ENCODE results near the gene ASPG.

ASPG gene

DNA sequence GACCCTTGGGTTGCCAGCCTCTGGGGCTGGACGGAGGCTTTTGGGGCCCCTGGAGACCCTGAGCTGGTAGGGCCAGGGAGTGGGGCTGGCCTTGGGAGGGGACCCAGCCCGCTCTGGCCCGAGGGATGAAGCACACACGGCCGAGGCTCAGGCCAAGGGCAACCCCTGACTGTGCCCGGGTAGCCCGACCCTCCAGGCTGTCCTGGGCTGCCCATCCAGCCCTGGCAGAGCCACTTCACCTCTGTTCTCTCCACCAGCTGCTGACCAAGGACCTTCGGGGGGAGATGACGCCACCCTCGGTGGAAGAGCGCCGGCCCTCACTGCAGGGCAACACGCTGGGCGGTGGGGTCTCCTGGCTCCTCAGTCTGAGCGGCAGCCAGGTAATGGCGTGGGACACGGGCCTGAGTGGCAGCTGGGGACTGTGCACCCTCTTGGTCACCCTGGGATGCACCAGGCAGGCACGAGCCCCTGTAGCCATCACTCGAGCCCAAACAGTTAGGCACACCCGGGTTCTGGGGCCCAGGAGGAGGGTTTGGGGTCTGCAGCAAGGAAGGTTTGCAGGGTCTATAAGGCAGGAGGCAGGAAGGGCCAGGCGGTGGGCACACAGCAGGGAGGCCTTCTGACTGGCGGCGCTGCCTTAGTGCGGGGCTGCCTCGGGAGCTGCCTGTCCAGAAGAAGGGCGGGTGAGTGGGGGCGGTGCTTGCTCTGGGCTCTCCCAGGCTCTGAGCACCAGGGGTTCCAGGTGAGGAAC is 19.7 kb downstream of the ASPG start:
- DNase-seq (ENCODE audit: low read depth in 2 of 2), result no peak

GRCh38 chr14:104105822-104106470 is 20.4 kb downstream of the ASPG start:
- DNase-seq (ENCODE audit: low read depth in 2 of 2), result no peak

DNA sequence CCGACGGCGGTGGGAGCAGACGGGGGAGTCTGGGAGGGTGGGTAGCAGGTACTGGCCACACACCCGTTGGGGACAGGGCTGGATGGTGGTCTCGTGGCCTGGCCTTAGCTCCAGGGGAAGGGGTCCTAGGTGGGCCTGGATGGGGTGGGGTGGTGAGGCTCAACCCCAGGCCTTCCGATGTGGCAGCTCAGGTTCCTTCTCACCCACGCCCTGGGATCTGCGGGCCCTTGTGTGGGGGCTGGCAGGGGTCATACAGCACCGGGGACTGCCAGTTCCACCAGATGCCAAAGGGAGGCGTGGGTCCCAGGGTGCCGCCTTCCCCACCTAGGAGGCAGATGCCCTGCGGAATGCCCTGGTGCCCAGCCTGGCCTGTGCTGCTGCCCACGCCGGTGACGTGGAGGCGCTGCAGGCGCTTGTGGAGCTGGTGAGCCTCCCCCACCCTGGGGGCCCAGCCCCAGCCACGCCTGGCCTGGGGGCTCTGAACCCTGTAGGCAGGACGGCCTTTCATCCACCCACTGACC is 21.0 kb downstream of the ASPG start:
- no peak for DNase-seq (ENCODE audit: low read depth in 2 of 2)

- no peak for DNase-seq (ENCODE audit: low read depth in 2 of 2)
These were observed 21.6 kb downstream of the ASPG start for GRCh38 chr14:104107101-104107581.

DNA sequence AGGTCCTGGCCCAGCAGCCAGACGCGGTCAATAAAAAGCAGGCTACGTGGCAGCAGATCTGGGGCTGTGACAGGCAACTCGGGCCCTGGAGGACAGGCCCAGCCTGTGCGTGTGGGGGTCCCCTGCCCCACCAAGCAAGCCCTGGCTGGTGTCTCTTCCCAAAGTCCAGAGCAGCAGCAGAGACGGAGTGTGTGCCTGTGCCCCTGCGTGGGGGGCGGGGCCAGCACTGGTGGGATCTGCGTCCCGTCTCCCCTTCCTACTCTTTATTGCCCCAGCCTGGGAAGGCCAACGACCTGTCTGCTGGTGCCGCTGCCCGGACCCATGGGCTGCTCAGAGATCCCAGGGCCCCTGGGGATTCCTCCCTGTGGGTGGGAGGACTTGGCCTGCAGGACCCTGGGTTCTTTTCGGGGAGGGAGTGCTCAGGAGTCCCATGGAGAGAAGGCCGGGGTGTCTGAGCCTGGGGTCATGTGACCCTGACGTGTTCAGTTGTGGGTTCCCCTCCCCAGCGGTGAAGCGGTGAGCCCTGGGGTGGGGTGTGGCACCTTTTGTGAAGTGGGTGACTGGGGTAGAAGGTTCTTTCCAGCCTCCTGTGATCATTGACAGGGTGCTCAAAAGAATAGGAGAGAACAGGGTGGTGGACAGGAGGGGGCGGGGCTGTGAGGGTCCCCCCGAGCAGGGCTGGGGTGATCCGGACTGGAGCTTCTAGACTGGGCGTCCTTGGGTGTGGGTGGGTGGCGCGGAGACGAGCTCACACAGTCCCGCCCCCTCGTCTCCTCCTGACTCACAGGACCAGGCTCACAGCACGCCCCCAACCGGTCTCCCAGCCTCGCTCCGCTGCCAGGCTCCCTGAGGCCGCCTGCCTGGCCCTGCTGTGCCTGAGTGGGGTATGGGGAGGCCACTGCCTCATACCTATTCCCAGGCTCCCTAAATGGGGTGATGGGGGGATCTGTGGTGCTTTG is 22.4 kb downstream of the ASPG start:
- no peak for DNase-seq (ENCODE audit: low read depth in 2 of 2)

GRCh38 chr14:104108570-104109541 is 23.4 kb downstream of the ASPG start:
- DNase-seq (ENCODE audit: low read depth in 2 of 2), result no peak

- no peak for DNase-seq (ENCODE audit: low read depth in 2 of 2)
These were observed 24.3 kb downstream of the ASPG start for GRCh38 chr14:104109731-104110361.

DNA sequence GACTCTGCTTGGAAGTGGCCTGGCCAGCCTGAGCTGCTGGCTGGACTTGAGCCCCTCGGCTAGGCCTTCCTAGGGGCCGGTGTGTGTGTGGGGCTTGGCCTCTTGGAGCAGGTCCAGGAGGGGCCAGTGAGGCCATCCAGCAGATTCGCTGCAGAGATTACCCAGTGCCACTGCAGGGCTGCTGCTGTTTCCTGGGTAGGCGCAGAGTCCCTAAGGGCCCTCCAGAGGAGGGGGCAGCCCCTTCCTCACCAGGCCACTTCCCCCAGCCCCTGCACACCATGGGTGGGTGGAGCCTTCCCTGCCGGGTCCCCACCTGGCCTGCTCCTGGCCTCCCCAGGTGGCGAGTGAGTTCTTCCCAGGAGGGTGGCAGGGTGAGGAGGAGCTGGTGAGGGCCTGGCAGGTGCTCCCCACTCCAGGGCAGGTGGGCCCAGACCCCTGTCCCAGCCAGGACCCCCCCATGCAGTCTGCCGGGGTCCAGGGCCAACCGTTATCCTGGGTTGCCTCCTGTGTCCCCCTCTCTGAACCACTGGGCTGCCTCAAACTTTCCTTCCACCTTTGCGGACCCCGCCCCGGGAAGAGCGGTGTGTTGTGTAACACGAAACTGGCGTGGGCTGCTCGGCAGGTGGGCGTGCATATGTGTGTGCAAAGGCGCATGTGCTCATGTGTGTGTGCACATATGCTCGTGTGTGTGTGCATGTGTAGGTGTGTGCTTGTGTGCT is 25.1 kb downstream of the ASPG start:
- DNase-seq (ENCODE audit: low read depth in 2 of 2), result no peak

GRCh38 chr14:104111301-104112112 is 26.0 kb downstream of the ASPG start:
- no peak for DNase-seq (ENCODE audit: low read depth in 2 of 2)

- no peak for DNase-seq (ENCODE audit: low read depth in 2 of 2)
These were observed 26.6 kb downstream of the ASPG start for GRCh38 chr14:104112113-104112505.

DNA sequence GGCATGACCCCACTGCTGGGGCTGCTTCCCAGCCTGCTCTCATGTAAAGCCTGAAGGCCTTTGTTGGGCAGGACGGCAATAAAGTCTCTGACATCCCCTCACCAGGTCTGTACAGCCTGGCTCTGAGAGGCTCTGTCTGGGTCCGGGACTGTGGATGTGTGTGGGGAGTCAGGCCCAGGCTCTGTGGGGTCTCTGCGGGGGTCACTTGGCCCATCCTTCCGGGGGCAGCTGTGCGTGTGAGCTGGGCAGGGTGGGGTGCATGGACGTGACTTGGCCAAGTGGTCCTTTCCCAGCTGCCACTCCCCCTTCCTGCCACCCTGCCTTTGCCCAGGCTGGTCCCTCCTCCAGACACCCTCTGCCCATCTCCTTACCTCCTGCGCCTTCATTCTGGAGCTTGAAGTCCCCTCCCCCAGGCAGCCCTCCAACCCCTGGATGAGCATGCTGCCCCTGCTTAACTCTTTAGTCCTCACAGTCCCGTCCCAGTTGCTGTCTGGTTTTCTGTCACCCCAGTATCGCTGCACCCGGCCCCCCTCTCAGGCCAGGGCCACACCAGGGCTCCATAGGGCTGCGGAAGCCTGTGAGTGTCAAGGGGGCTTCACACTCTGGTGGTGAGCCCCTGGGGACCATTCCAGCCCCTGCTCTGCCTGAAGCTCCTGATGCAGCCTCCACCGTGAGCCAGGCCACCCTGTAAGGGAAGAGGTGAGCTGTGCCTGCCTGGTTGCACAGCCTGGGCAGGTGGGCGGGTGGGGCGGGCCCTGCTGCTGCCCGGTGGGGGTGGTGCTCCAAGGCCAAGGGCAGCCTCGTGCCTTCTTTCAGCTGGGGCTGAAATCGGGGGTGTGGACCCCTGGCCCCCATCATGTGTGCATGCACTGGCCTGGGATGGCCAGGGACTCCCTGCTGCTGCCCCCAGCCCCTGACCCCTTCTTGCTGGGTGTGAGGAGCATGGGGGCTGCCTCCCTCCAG is 27.4 kb downstream of the ASPG start:
- no peak for DNase-seq (ENCODE audit: low read depth in 2 of 2)

DNA sequence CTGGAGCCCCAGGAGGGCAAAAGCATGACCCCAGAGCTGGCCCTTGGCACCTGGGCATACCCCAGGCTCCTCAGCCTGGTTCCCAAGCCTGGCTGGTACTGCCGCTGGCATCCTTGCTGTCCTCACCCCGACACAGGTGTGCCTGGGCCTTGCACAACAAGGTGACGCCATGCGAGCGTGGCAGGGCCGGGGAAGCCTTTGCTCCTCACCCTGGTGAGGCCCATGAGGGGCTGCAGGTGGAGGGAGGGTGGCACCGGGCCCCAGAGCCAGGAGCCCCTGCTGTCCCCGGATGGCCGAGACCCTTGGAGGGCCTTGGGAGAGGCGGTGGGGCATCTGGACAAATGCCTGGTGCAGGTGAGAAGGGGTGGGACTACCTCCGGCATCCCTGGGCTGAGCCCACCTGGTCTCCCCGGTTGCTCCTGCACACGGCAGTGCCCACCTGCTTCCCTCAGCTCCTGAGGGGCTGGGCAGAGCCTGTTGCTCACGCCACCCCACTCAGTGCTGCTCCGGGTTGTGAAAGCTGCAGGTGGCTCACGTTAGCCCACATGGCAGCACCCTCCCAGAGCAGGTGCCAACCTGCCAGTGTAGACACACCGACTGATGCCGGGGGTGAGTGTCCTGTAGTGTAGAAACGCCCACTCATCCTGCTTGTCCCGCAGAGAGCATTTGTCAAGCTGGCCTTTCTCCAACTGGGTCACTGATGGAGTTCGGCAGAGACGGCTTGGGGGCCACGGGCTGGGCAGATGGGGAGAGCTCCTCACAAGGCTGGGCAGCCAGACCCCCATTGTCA is 28.3 kb downstream of the ASPG start:
- no peak for DNase-seq (ENCODE audit: low read depth in 2 of 2)

DNA sequence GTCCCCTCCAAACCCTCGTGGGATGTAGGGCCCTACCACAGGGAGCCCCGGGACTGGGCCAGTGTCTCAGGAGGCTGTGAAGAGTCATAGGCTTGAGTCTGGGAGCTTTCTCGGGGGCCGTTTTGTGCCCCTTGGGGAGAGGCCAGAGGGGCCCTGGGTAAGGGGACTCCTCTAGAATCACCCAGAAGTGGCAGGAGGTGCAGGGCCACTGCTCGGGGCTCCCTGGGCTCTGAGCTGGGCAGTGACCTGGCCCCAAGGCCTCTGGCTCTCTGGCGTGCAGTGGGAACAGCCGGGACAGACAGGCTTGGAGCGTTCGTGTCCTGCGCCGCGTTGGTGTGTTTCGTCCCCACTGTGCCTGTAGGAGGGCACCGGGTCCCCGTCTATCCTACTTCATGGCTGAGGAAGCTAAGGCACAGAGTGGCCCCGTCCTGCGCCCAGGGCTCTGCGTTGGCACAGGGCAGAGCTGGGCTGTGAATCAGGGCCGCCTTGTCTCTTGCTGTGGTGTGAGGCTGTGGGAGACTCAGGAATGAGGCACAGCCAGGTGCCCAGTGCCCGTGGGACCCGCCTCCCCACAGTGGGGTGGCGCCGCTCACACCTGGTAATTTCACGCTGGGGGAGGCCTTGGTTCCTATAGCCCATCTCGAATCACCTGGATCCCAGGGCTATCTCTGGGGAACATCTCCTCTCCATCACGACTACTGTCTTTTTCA is 29.1 kb downstream of the ASPG start:
- no peak for DNase-seq (ENCODE audit: low read depth in 2 of 2)

GRCh38 chr14:104115131-104115600 is 29.7 kb downstream of the ASPG start:
- DNase-seq (ENCODE audit: low read depth in 2 of 2), result no peak

DNA sequence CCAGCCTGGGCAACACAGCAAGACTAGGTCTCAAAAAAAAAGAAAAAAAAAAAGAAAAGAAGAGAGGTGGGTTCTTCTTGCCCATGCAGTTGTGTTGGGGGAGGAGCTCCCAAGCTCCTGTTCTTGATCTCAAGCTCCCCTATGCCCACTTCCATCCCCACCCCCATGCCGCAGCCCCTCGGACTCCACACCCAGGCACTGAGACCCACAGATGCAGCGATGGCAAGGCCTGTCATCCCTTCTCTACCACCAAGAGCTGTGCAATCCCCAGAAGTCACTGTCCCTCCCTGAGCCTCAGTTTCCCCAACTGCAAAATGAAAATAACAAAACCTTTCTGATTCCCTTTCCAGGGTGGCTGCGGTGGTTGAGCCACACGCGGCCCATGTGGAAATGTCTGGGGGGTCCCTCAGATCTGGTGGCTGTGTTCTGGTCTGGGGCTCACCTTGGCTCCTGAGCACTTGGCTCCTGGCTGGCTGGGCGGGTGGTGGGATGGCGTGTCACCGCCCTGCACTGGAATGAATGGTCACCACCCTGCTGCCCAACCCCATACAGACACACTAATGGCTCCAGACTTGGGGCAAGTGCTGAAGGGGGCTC is 30.3 kb downstream of the ASPG start:
- DNase-seq (ENCODE audit: low read depth in 2 of 2), result no peak
